HepG2 (cell line): ENCODE data around the gene HOMEZ. TPM values are rescaled to one million over a fixed set of nuclear protein-coding genes. Genes with fewer than 3 reads are reported as not detected.

Experiments used
- KLF12 ChIP-seq: sonication (generic); formaldehyde crosslinking; IDR thresholded peaks from 2 replicates; pipeline ENCODE4 v1.4.0; 2020; ENCODE audit warnings: missing genetic modification reagents, borderline replicate concordance
- NFE2 ChIP-seq: sonication (generic); formaldehyde crosslinking; IDR thresholded peaks from 2 replicates; pipeline ENCODE4 v1.4.0; 2020; ENCODE audit warnings: missing genetic modification reagents
- NFIB ChIP-seq: sonication (generic); formaldehyde crosslinking; IDR thresholded peaks from 2 replicates; pipeline ENCODE4 v1.9.0; 2021; ENCODE audit warnings: missing genetic modification reagents, mild to moderate bottlenecking, borderline replicate concordance
- RFX1 ChIP-seq: fragments of 450-650 bp; IDR thresholded peaks from 2 replicates; pipeline ENCODE4 v1.6.1; 2017
- SMAD9 ChIP-seq: sonication (generic); formaldehyde crosslinking; IDR thresholded peaks from 2 replicates; pipeline ENCODE4 v1.5.1; 2020; ENCODE audit warnings: mild to moderate bottlenecking, missing genetic modification reagents
- SRSF9 ChIP-seq: fragments of 200-400 bp; formaldehyde crosslinking; IDR thresholded peaks from 2 replicates; pipeline ENCODE4 v1.6.1; 2018; ENCODE audit warnings: borderline replicate concordance, mild to moderate bottlenecking, low read depth, low read length; ENCODE audit not compliant: insufficient read depth, poor library complexity, severe bottlenecking
- TFDP2 ChIP-seq: sonication (generic); formaldehyde crosslinking; IDR thresholded peaks from 2 replicates; pipeline ENCODE4 v1.4.0; 2020; ENCODE audit warnings: missing genetic modification reagents
- YEATS2 ChIP-seq: sonication (generic); formaldehyde crosslinking; IDR thresholded peaks from 2 replicates; pipeline ENCODE4 v1.4.0; 2020; ENCODE audit warnings: missing genetic modification reagents, borderline replicate concordance
- ZHX1 ChIP-seq: sonication (generic); formaldehyde crosslinking; IDR thresholded peaks from 2 replicates; pipeline ENCODE4 v1.8.1; 2022; ENCODE audit warnings: low read depth, mild to moderate bottlenecking, missing genetic modification reagents
- ZNF180 ChIP-seq: sonication (generic); formaldehyde crosslinking; IDR thresholded peaks from 2 replicates; pipeline ENCODE4 v1.4.0; 2020; ENCODE audit warnings: low read depth, missing genetic modification reagents, borderline replicate concordance
- ZNF20 ChIP-seq: sonication (generic); formaldehyde crosslinking; IDR thresholded peaks from 2 replicates; pipeline ENCODE4 v1.4.0; 2020; ENCODE audit warnings: mild to moderate bottlenecking, moderate library complexity, missing genetic modification reagents
- ZNF616 ChIP-seq: sonication (generic); formaldehyde crosslinking; IDR thresholded peaks from 2 replicates; pipeline ENCODE4 v1.5.0; 2020; ENCODE audit warnings: low read depth, mild to moderate bottlenecking, missing genetic modification reagents
- ZSCAN29 ChIP-seq: sonication (generic); formaldehyde crosslinking; conservative IDR thresholded peaks from 2 replicates; pipeline ENCODE4 v1.4.0; 2020; ENCODE audit warnings: mild to moderate bottlenecking, missing genetic modification reagents
- polyA plus RNA-seq, 8 experiments: library from polyadenylated mRNA; depleted of rRNA in 3 of 8; stranded (reverse) in 7 of 8; unstranded in 1 of 8; fragments of >200 nt; fragmentation: Illumina TruSeq in 4 of 8; extraction: Trizol in 4 of 8; gene quantifications; 2 replicates each; pipeline versions ENCODE4 v1.2.1 to v1.2.3, GENCODE V29; 2011 to 2016; ENCODE audit warnings: low read depth in 4 of 8, missing spikeins in 1 of 8, mixed read lengths in 1 of 8; ENCODE audit not compliant: insufficient read depth in 1 of 8
- total RNA-seq, 5 experiments: library from RNA; depleted of rRNA; stranded (reverse); fragments of >200 nt; fragmentation: Illumina TruSeq; extraction: Trizol; gene quantifications; 2 replicates each; pipeline ENCODE4 v1.2.3, GENCODE V29; 2016; ENCODE audit warnings: low read depth in 1 of 5
- TF ChIP-seq, protein P1 (sequence below): sonication (generic); formaldehyde crosslinking; IDR thresholded peaks from 2 replicates; pipeline ENCODE4 v1.8.0; 2022; ENCODE audit warnings: mild to moderate bottlenecking, missing genetic modification reagents; ENCODE audit not compliant: insufficient replicate concordance
- TF ChIP-seq, protein P2 (sequence below): IDR thresholded peaks from 2 replicates; pipeline ENCODE4 v1.6.1; 2012; ENCODE audit warnings: low read length, improper control_type of control experiment
- TF ChIP-seq, protein P3 (sequence below): IDR thresholded peaks from 2 replicates; pipeline ENCODE4 v1.6.1; 2016

The HOMEZ gene
- total and polyA plus RNA-seq, 2 of the 13 experiments (the other 11 are each of a cell fraction or from before 2014, with no cell fraction given) = 14.5 to 31.8 TPM

- peak; percentile 69; the same call in 1 of the 2 replicates for TF ChIP-seq ZNF616 (CRISPR knock-in tag)
- TF ChIP-seq ZSCAN29 = peak; percentile 86; the same call in 1 of the 2 replicates
- TF ChIP-seq TFDP2 (CRISPR knock-in tag) = peak; percentile 95
- TF ChIP-seq NFE2 (CRISPR knock-in tag) = no peak
- TF ChIP-seq YEATS2 (CRISPR knock-in tag) = peak; percentile 98
- TF ChIP-seq RFX1 = peak; percentile 80; the same call in 1 of the 2 replicates
- peak; percentile 83; the same call in 1 of the 2 replicates for TF ChIP-seq ZNF180 (CRISPR knock-in tag)
- TF ChIP-seq SRSF9 = no peak
- TF ChIP-seq, protein P1, sequence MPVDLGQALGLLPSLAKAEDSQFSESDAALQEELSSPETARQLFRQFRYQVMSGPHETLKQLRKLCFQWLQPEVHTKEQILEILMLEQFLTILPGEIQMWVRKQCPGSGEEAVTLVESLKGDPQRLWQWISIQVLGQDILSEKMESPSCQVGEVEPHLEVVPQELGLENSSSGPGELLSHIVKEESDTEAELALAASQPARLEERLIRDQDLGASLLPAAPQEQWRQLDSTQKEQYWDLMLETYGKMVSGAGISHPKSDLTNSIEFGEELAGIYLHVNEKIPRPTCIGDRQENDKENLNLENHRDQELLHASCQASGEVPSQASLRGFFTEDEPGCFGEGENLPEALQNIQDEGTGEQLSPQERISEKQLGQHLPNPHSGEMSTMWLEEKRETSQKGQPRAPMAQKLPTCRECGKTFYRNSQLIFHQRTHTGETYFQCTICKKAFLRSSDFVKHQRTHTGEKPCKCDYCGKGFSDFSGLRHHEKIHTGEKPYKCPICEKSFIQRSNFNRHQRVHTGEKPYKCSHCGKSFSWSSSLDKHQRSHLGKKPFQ (CRISPR knock-in tag) = peak; percentile 5
- no peak for TF ChIP-seq NFIB
- peak; percentile 92 for TF ChIP-seq KLF12 (CRISPR knock-in tag)
- TF ChIP-seq, protein P2, sequence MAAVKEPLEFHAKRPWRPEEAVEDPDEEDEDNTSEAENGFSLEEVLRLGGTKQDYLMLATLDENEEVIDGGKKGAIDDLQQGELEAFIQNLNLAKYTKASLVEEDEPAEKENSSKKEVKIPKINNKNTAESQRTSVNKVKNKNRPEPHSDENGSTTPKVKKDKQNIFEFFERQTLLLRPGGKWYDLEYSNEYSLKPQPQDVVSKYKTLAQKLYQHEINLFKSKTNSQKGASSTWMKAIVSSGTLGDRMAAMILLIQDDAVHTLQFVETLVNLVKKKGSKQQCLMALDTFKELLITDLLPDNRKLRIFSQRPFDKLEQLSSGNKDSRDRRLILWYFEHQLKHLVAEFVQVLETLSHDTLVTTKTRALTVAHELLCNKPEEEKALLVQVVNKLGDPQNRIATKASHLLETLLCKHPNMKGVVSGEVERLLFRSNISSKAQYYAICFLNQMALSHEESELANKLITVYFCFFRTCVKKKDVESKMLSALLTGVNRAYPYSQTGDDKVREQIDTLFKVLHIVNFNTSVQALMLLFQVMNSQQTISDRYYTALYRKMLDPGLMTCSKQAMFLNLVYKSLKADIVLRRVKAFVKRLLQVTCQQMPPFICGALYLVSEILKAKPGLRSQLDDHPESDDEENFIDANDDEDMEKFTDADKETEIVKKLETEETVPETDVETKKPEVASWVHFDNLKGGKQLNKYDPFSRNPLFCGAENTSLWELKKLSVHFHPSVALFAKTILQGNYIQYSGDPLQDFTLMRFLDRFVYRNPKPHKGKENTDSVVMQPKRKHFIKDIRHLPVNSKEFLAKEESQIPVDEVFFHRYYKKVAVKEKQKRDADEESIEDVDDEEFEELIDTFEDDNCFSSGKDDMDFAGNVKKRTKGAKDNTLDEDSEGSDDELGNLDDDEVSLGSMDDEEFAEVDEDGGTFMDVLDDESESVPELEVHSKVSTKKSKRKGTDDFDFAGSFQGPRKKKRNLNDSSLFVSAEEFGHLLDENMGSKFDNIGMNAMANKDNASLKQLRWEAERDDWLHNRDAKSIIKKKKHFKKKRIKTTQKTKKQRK = peak; percentile 99
- TF ChIP-seq ZHX1 (CRISPR knock-in tag) = peak; percentile 97; the same call in 1 of the 2 replicates
- peak; percentile 70; the same call in 1 of the 2 replicates for TF ChIP-seq ZNF20 (CRISPR knock-in tag)
- TF ChIP-seq SMAD9 = peak; percentile 98
- TF ChIP-seq, protein P3, sequence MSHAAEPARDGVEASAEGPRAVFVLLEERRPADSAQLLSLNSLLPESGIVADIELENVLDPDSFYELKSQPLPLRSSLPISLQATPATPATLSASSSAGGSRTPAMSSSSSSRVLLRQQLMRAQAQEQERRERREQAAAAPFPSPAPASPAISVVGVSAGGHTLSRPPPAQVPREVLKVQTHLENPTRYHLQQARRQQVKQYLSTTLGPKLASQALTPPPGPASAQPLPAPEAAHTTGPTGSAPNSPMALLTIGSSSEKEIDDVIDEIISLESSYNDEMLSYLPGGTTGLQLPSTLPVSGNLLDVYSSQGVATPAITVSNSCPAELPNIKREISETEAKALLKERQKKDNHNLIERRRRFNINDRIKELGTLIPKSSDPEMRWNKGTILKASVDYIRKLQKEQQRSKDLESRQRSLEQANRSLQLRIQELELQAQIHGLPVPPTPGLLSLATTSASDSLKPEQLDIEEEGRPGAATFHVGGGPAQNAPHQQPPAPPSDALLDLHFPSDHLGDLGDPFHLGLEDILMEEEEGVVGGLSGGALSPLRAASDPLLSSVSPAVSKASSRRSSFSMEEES (CRISPR knock-in tag) = peak; percentile 99
Observed at GRCh38 chr14:23320584-23321571, 34.9 kb upstream of the HOMEZ start, which contains the start of gene PABPN1 (continued).
